K562 (cell line): Measurements from ENCODE around the gene KLHL35.

ENCODE experiments used
- EP300 ChIP-seq: IDR thresholded peaks from 2 replicates; pipeline ENCODE4 v1.6.1; 2012; ENCODE audit warnings: low read length, improper control_type of control experiment
- FOXJ2 ChIP-seq: fragments of 200-800 bp; sonication (Bioruptor generic); IDR thresholded peaks from 2 replicates; pipeline ENCODE4 v1.6.1; 2016; ENCODE audit warnings: missing genetic modification characterization, missing compliant biosample characterization
- HOMEZ ChIP-seq: fragments of 250-450 bp; sonication (Bioruptor Pico); IDR thresholded peaks from 2 replicates; pipeline ENCODE4 v1.4.0; 2020; ENCODE audit warnings: mild to moderate bottlenecking, moderate library complexity
- MAZ ChIP-seq, 2 experiments: fragments of 450-650 bp in 1 of 2; sonication (generic) in 1 of 2; formaldehyde crosslinking; IDR thresholded peaks in 1 of 2; conservative IDR thresholded peaks in 1 of 2; 2 replicates each; pipeline versions ENCODE4 v1.4.0 to v1.5.0; 2020; ENCODE audit warnings: mild to moderate bottlenecking in 1 of 2, missing genetic modification reagents in 1 of 2
- PHF8 ChIP-seq: fragments of 200-600 bp; sonication (generic); IDR thresholded peaks from 2 replicates; pipeline ENCODE4 v1.6.1; 2012; ENCODE audit warnings: mixed run types, mild to moderate bottlenecking, inconsistent platforms, low read length, moderate library complexity, borderline replicate concordance
- SP1 ChIP-seq: sonication (generic); formaldehyde crosslinking; IDR thresholded peaks from 2 replicates; pipeline ENCODE4 v1.8.1; 2022; ENCODE audit warnings: mild to moderate bottlenecking, missing genetic modification reagents
- TEAD4 ChIP-seq, 2 experiments: sonication (generic) in 1 of 2; formaldehyde crosslinking in 1 of 2; IDR thresholded peaks; 2 replicates each; pipeline versions ENCODE4 v1.6.1 to v1.8.0; 2012 to 2022; ENCODE audit warnings: borderline replicate concordance in 1 of 2, inconsistent platforms in 1 of 2, low read length in 1 of 2, mild to moderate bottlenecking in 1 of 2, missing genetic modification reagents in 1 of 2
- ZNF398 ChIP-seq: fragments of 250-450 bp; sonication (Bioruptor Pico); IDR thresholded peaks from 2 replicates; pipeline ENCODE4 v1.8.0; 2021; ENCODE audit warnings: moderate library complexity, mild to moderate bottlenecking, inconsistent platforms
- TF ChIP-seq, protein P1 (sequence below), 3 experiments: IDR thresholded peaks in 2 of 3; conservative IDR thresholded peaks in 1 of 3; 2 replicates each; pipeline ENCODE4 v1.5.1; 2011 to 2012; ENCODE audit warnings: low read length in 3 of 3, mild to moderate bottlenecking in 3 of 3, control low read depth in 2 of 3, improper control_type of control experiment in 1 of 3, inconsistent platforms in 1 of 3, low read depth in 1 of 3, mixed read lengths in 1 of 3, moderate library complexity in 1 of 3; ENCODE audit not compliant: insufficient read depth in 2 of 3

DNA sequence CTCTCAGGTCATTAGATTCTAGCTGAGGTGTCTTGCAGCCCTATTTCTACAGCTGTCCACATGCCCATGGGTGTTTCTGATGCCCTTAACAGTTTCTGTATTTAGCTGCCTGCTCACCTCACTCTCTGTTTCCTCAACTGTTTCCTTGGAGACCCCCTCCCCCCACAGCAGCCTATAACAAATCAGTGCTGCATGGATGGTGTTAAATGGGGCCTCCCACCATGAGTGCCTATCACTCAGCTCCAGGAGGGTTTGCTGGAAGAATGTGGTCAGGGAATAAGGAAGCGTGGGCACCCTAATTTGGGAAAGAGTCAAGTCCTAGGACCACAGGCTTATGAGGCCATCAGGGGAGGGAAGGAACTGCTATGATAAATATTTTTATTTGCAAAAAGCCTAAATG, 8.6 kb downstream of the KLHL35 start:
- TF ChIP-seq, protein P1, sequence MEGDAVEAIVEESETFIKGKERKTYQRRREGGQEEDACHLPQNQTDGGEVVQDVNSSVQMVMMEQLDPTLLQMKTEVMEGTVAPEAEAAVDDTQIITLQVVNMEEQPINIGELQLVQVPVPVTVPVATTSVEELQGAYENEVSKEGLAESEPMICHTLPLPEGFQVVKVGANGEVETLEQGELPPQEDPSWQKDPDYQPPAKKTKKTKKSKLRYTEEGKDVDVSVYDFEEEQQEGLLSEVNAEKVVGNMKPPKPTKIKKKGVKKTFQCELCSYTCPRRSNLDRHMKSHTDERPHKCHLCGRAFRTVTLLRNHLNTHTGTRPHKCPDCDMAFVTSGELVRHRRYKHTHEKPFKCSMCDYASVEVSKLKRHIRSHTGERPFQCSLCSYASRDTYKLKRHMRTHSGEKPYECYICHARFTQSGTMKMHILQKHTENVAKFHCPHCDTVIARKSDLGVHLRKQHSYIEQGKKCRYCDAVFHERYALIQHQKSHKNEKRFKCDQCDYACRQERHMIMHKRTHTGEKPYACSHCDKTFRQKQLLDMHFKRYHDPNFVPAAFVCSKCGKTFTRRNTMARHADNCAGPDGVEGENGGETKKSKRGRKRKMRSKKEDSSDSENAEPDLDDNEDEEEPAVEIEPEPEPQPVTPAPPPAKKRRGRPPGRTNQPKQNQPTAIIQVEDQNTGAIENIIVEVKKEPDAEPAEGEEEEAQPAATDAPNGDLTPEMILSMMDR (IDR thresholded peaks at IDR 0.05 in 2 of 3, conservative IDR thresholded peaks at IDR 0.05 in 1 of 3; ENCODE audit: insufficient read depth in 2 of 3, low read depth in 1 of 3, low read length in 3 of 3) = no peak
- no peak for TF ChIP-seq ZNF398 (CRISPR knock-in tag)
- TF ChIP-seq EP300 = no peak
- no peak for TF ChIP-seq MAZ (CRISPR knock-in tag; conservative IDR thresholded peaks at IDR 0.05 in 1 of 2, IDR thresholded peaks at IDR 0.05 in 1 of 2)
- TF ChIP-seq TEAD4 (IDR thresholded peaks at IDR 0.05; ENCODE audit: low read length) = no peak
- TF ChIP-seq TEAD4 (CRISPR knock-in tag; IDR thresholded peaks at IDR 0.05; ENCODE audit: borderline replicate concordance) = no peak
- no peak for TF ChIP-seq FOXJ2 (tag)
- no peak for TF ChIP-seq HOMEZ
- no peak for TF ChIP-seq PHF8
- TF ChIP-seq SP1 (CRISPR knock-in tag) = no peak
